ENCODE results near the gene BNC2. TPM values are rescaled to one million over a fixed set of nuclear protein-coding genes. Genes with fewer than 3 reads are reported as not detected.

Gene BNC2
- total RNA-seq, 1 donor from 2014 or later: 16.8 TPM

DNA sequence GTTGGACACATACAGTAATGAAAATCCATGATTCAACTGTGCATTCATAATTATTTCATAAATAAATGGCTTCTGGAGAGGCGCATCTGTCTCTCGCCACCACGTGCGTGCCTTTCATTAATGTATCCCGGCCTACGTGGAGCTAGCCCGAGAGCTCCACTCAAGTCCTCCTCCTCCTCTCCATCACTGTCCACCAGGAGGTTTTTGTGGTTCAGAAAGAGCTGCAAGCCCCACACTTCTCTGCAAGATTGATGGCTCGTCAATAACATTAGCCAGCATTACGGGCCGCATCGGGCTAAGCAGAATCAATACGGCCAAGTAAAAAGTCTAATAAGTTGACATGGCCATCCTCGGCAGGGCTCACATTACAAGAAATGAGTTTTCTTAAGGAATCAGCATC lies 499.8 kb downstream of the BNC2 start:
- no peak for DNase-seq (ENCODE audit: low read depth, low spot score)

DNA sequence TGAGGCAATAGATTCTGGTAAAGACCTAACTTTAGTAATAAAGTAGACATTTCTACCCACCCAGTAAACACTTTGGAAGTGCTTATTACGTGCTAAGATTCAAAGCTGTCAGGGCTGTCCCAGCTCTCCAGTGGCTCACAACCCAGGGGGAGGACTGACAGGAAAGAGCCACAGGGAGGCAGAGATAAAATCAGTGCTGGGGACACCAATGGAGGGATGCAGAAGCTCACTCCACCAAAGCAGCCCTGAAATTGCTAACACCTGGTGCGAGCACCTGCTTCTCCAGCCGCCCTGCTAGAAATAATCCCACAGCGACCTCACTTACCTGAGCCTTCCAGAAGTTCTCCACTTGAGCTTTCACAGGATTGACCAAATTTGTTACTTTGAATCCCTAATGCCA lies 501.0 kb downstream of the BNC2 start:
- no peak for DNase-seq (ENCODE audit: low read depth, low spot score)

- no peak for DNase-seq (ENCODE audit: low read depth, low spot score)
Measured at GRCh38 chr9:16368237-16369087, 502.0 kb downstream of the BNC2 start.

GRCh38 chr9:16367605-16368231 lies 502.8 kb downstream of the BNC2 start:
- no peak for DNase-seq (ENCODE audit: low read depth, low spot score)

DNA sequence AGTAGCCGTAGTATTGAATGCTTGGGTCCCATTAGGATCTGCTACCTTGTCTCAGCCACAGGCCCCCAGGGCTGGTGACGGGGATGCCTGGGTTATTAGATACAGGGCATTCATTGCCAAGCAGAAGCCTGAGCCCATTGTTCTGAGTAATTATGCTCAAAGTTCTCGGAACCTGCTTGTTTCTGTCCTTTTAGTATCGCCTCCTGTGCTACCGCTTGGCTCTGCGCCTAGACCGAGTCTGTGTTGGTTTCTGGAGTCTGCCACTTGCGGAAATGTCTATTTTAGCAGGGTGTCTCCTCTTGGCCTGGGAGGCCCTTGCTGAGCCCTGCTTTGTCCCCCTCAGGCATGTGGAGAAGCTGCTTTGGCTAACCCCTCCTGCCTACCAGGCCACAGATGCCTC lies 506.1 kb downstream of the BNC2 start:
- peak; percentile 83 for DNase-seq (ENCODE audit: low read depth, low spot score)

- DNase-seq (ENCODE audit: low read depth, low spot score): no peak
Measured at GRCh38 chr9:16363916-16364315, 506.6 kb downstream of the BNC2 start.

DNA sequence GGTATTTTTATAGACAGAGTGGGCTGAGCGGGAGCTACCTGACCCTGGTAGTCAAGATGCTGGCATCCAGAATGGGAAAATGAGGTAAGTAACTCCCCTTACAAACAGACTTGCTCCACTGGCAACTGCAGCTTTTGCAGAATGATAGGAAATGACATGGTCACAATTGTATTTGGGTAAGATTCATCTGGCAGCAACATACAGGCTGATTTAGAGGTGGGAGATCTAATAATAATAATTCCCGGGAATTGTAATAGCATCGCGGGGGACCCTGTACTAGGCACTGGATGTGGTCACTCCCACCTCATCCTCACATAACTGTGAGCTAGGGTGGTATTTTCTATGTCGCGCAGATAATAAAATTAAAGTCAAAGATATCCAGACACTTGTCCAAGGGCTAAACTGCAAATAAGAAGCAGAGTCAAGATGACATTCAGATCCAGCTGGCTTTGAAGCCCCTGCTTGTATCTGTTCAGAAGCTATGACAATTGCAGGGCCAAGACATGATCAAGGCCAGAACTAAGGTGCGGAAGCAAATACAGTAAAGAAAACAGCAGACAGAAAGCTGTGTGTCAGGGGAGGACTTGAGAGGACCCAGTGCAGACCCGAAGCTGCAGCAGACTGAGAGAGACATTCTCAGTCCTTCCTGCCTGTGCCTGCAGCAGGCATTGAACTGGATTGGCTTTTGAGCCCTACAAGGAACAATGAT lies 507.2 kb downstream of the BNC2 start:
- peak; percentile 41 for DNase-seq (ENCODE audit: low read depth, low spot score)

DNA sequence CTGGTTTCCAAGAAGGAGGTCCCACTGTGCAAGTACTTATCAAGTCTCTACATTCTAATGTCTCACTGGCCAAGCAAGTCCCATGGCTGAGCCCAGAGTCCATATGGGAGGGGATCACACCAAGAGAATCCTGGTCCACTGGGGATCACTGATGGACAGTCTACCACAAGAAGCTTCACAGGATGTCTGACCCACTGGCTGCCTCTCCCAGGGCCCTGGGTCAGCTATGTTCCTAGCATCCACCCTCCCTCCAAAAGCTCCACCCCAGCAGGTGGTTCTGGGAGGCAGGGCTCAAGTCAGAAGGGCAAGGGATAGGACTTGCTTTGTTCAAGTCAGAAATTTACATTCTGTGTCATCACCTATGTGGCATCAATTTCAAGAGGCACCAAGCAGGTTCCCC lies 508.5 kb downstream of the BNC2 start:
- no peak for DNase-seq (ENCODE audit: low read depth, low spot score)

- no peak for DNase-seq (ENCODE audit: low read depth, low spot score)
Measured at GRCh38 chr9:16361118-16361517, 509.4 kb downstream of the BNC2 start.

DNA sequence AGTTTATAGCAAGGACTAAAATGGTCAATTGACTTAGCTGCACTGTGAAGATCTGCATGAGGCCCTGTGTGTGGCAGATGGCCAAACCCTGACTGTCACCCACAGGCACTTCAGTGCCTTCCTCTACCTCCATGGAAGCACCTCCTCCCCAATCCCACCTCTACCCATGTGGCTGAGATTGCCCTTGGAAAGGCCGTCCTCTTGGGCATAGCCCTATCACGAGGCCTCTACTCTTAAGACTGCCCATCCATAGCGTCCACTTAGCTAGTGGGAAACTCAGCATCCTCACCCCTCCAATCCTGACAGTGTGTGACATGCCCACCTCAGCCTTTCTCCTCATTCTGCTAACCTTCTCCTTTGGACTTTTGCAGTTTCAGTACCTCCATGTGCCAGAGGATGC lies 510.2 kb downstream of the BNC2 start:
- DNase-seq (ENCODE audit: low read depth, low spot score): no peak
